PC-9 (cell line): Measurements from ENCODE around the gene KRT76.

ENCODE experiments used
- CTCF ChIP-seq: fragments of 200-600 bp; sonication (generic); conservative IDR thresholded peaks from 2 replicates; pipeline ENCODE4 v1.6.1; 2017; ENCODE audit warnings: mixed run types, antibody characterized with exemption, mild to moderate bottlenecking, moderate library complexity
- EZH2 ChIP-seq: fragments of 200-600 bp; sonication (generic); IDR thresholded peaks from 2 replicates; pipeline ENCODE4 v1.8.0; 2017; ENCODE audit warnings: antibody characterized with exemption, low read depth

- TF ChIP-seq CTCF = no peak
- TF ChIP-seq EZH2 = no peak
These were observed 48.8 kb downstream of the KRT76 start for GRCh38 chr12:52728374-52728773.
